K562 (cell line): ENCODE results near the gene KBTBD3.
A peak's percentile ranks its signal among the peaks of the same experiment; 100 is the strongest.

Experiments used
- ATF2 ChIP-seq: sonication (generic); formaldehyde crosslinking; IDR thresholded peaks from 2 replicates; pipeline ENCODE4 v1.8.1; 2022; ENCODE audit warnings: missing genetic modification reagents
- CEBPG ChIP-seq, 3 experiments: fragments of 200-800 bp in 1 of 3; sonication (Bioruptor generic) in 1 of 3; sonication (generic) in 1 of 3; formaldehyde crosslinking in 1 of 3; IDR thresholded peaks in 2 of 3; conservative IDR thresholded peaks in 1 of 3; 2 replicates each; pipeline versions ENCODE4 v1.6.1 to v1.8.0; 2016 to 2022; ENCODE audit warnings: missing compliant biosample characterization in 2 of 3, missing genetic modification characterization in 2 of 3, mild to moderate bottlenecking in 1 of 3, missing genetic modification reagents in 1 of 3
- FIP1L1 ChIP-seq: fragments of 200-400 bp; formaldehyde crosslinking; IDR thresholded peaks from 2 replicates; pipeline ENCODE4 v1.6.1; 2018; ENCODE audit warnings: mild to moderate bottlenecking, low read depth, low read length; ENCODE audit not compliant: poor library complexity, severe bottlenecking
- HIVEP1 ChIP-seq: fragments of 250-450 bp; sonication (Bioruptor Pico); IDR thresholded peaks from 2 replicates; pipeline ENCODE4 v1.4.0; 2020; ENCODE audit warnings: mild to moderate bottlenecking
- HNRNPL ChIP-seq: fragments of 200-400 bp; formaldehyde crosslinking; IDR thresholded peaks from 2 replicates; pipeline ENCODE4 v1.6.1; 2017; ENCODE audit warnings: low read depth, mild to moderate bottlenecking, low read length
- LARP7 ChIP-seq: fragments of 450-650 bp; IDR thresholded peaks from 2 replicates; pipeline ENCODE4 v1.6.1; 2016
- RAD21 ChIP-seq, 2 experiments: fragments of 250-450 bp in 1 of 2; fragments of 450-650 bp in 1 of 2; sonication (Bioruptor Pico) in 1 of 2; formaldehyde crosslinking in 1 of 2; IDR thresholded peaks in 1 of 2; conservative IDR thresholded peaks in 1 of 2; 2 replicates each; pipeline versions ENCODE4 v1.4.0 to v1.8.0; 2020 to 2022; ENCODE audit warnings: mild to moderate bottlenecking in 2 of 2, moderate library complexity in 1 of 2
- SNRNP70 ChIP-seq: fragments of 200-400 bp; formaldehyde crosslinking; optimal IDR thresholded peaks from 2 replicates; pipeline ENCODE3; 2017; ENCODE audit warnings: low read depth, low read length
- ZNF274 ChIP-seq: IDR thresholded peaks from 2 replicates; pipeline ENCODE4 v1.6.1; 2011; ENCODE audit warnings: low read depth, mild to moderate bottlenecking, low read length, moderate library complexity, borderline replicate concordance
- TF ChIP-seq, protein P1 (sequence below), 2 experiments: fragments of 450-650 bp; formaldehyde crosslinking in 1 of 2; IDR thresholded peaks; 2 replicates each; pipeline versions ENCODE4 v1.4.0 to v1.6.1; 2014 to 2020; ENCODE audit warnings: mild to moderate bottlenecking in 2 of 2, borderline replicate concordance in 1 of 2, low read depth in 1 of 2
- TF ChIP-seq, protein P2 (sequence below): sonication (generic); formaldehyde crosslinking; IDR thresholded peaks from 2 replicates; pipeline ENCODE4 v1.8.0; 2022; ENCODE audit warnings: missing genetic modification reagents, mild to moderate bottlenecking, borderline replicate concordance
- TF ChIP-seq, protein P3 (sequence below): sonication (generic); formaldehyde crosslinking; IDR thresholded peaks from 2 replicates; pipeline ENCODE4 v1.5.0; 2020; ENCODE audit warnings: missing genetic modification reagents
- TF ChIP-seq, protein P4 (sequence below): fragments of 450-650 bp; IDR thresholded peaks from 2 replicates; pipeline ENCODE4 v1.6.1; 2017; ENCODE audit warnings: antibody characterized with exemption

GRCh38 chr11:106021967-106022794, 55.0 kb downstream of the KBTBD3 start, which contains the start of gene MSANTD4:
- TF ChIP-seq, protein P1, sequence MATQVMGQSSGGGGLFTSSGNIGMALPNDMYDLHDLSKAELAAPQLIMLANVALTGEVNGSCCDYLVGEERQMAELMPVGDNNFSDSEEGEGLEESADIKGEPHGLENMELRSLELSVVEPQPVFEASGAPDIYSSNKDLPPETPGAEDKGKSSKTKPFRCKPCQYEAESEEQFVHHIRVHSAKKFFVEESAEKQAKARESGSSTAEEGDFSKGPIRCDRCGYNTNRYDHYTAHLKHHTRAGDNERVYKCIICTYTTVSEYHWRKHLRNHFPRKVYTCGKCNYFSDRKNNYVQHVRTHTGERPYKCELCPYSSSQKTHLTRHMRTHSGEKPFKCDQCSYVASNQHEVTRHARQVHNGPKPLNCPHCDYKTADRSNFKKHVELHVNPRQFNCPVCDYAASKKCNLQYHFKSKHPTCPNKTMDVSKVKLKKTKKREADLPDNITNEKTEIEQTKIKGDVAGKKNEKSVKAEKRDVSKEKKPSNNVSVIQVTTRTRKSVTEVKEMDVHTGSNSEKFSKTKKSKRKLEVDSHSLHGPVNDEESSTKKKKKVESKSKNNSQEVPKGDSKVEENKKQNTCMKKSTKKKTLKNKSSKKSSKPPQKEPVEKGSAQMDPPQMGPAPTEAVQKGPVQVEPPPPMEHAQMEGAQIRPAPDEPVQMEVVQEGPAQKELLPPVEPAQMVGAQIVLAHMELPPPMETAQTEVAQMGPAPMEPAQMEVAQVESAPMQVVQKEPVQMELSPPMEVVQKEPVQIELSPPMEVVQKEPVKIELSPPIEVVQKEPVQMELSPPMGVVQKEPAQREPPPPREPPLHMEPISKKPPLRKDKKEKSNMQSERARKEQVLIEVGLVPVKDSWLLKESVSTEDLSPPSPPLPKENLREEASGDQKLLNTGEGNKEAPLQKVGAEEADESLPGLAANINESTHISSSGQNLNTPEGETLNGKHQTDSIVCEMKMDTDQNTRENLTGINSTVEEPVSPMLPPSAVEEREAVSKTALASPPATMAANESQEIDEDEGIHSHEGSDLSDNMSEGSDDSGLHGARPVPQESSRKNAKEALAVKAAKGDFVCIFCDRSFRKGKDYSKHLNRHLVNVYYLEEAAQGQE (IDR thresholded peaks at IDR 0.05; ENCODE audit: borderline replicate concordance): no peak
- TF ChIP-seq, protein P1 (CRISPR knock-in tag; IDR thresholded peaks at IDR 0.05; ENCODE audit: low read depth): peak; percentile 38; the same call in 1 of the 2 replicates
- no peak for TF ChIP-seq LARP7
- no peak for TF ChIP-seq ATF2
- no peak for TF ChIP-seq RAD21 (CRISPR knock-in tag; conservative IDR thresholded peaks at IDR 0.05 in 1 of 2, IDR thresholded peaks at IDR 0.05 in 1 of 2)
- TF ChIP-seq HIVEP1 (CRISPR knock-in tag): no peak
- TF ChIP-seq, protein P2, sequence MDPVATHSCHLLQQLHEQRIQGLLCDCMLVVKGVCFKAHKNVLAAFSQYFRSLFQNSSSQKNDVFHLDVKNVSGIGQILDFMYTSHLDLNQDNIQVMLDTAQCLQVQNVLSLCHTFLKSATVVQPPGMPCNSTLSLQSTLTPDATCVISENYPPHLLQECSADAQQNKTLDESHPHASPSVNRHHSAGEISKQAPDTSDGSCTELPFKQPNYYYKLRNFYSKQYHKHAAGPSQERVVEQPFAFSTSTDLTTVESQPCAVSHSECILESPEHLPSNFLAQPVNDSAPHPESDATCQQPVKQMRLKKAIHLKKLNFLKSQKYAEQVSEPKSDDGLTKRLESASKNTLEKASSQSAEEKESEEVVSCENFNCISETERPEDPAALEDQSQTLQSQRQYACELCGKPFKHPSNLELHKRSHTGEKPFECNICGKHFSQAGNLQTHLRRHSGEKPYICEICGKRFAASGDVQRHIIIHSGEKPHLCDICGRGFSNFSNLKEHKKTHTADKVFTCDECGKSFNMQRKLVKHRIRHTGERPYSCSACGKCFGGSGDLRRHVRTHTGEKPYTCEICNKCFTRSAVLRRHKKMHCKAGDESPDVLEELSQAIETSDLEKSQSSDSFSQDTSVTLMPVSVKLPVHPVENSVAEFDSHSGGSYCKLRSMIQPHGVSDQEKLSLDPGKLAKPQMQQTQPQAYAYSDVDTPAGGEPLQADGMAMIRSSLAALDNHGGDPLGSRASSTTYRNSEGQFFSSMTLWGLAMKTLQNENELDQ: no peak
- TF ChIP-seq, protein P3, sequence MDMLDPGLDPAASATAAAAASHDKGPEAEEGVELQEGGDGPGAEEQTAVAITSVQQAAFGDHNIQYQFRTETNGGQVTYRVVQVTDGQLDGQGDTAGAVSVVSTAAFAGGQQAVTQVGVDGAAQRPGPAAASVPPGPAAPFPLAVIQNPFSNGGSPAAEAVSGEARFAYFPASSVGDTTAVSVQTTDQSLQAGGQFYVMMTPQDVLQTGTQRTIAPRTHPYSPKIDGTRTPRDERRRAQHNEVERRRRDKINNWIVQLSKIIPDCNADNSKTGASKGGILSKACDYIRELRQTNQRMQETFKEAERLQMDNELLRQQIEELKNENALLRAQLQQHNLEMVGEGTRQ (CRISPR knock-in tag): 0 out of 2 replicates have a peak, but pooled peaks have one; percentile 11
- no peak for TF ChIP-seq ZNF274
- TF ChIP-seq FIP1L1: no peak
- TF ChIP-seq HNRNPL: no peak
- TF ChIP-seq SNRNP70: no peak
- TF ChIP-seq, protein P4, sequence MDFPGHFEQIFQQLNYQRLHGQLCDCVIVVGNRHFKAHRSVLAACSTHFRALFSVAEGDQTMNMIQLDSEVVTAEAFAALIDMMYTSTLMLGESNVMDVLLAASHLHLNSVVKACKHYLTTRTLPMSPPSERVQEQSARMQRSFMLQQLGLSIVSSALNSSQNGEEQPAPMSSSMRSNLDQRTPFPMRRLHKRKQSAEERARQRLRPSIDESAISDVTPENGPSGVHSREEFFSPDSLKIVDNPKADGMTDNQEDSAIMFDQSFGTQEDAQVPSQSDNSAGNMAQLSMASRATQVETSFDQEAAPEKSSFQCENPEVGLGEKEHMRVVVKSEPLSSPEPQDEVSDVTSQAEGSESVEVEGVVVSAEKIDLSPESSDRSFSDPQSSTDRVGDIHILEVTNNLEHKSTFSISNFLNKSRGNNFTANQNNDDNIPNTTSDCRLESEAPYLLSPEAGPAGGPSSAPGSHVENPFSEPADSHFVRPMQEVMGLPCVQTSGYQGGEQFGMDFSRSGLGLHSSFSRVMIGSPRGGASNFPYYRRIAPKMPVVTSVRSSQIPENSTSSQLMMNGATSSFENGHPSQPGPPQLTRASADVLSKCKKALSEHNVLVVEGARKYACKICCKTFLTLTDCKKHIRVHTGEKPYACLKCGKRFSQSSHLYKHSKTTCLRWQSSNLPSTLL: no peak
- no peak for TF ChIP-seq CEBPG (CRISPR knock-in tag; IDR thresholded peaks at IDR 0.05)
- TF ChIP-seq CEBPG (tag; conservative IDR thresholded peaks at IDR 0.05 in 1 of 2, IDR thresholded peaks at IDR 0.05 in 1 of 2): no peak
